Measurements from ENCODE around the gene WDR3. TPM values are rescaled to one million over a fixed set of nuclear protein-coding genes. Genes with fewer than 3 reads are reported as not detected.

WDR3 gene
- total RNA-seq, 1 donor from 2014 or later = 31.8 TPM

DNA sequence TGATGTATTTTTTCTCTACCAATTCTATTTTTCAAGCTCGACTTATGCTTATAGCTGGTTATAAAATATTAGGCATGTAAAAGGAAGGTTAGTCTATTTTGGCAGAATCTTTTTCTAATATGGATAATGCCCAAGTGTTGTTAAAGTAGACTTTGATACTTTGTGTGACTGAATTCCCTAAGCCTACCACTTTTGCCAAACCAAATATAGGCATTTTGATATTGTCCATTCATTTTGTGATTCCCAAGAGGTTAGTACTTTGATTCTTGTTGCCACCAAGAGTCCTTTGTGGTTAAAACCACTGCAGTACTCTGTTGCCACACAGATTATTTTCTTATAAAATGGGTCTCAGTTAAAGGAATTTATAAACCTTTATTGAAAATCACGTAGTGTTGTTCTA, 4.2 kb downstream of the WDR3 start:
- Mint-ChIP-seq H3K4me1 (ENCODE audit: low read depth, unreplicated experiment) (peaks cover 12% of the 10 kb centered on the region), H3K4me3 (ENCODE audit: unreplicated experiment) (no peak overlapping the region), H3K27me3 (ENCODE audit: low read depth, unreplicated experiment) (no peaks in the 10 kb centered on the region), H3K9me3 (ENCODE audit: unreplicated experiment) (no peaks in the 10 kb centered on the region), H3K36me3 (ENCODE audit: low read depth, unreplicated experiment) (peaks cover 4% of the 10 kb centered on the region), H3K27ac (ENCODE audit: unreplicated experiment) (no peak overlapping the region)
- DNase-seq (ENCODE audit: low read depth) (no peak), FAIRE-seq (no peak)
- H3K9me3 ChIP-seq (ENCODE audit: insufficient read depth, low read depth, low read length) = no peaks in the 10 kb centered on the region
- no peak overlapping the region for H3K9ac ChIP-seq (ENCODE audit: low read length)
- H3K36me3 ChIP-seq (ENCODE audit: insufficient read depth, low read length) = peaks cover 9% of the 10 kb centered on the region
- H3K4me3 ChIP-seq (ENCODE audit: insufficient read depth, low read depth, low read length) = no peak overlapping the region
- H2AFZ ChIP-seq (ENCODE audit: low read depth, low read length) = no peak overlapping the region
- peaks cover 26% of the 10 kb centered on the region for H4K20me1 ChIP-seq (ENCODE audit: insufficient read depth, low read length)
- peaks cover 7% of the 10 kb centered on the region for H3K4me1 ChIP-seq (ENCODE audit: insufficient read depth, low read length)
- peaks cover 61% of the 10 kb centered on the region for H3K79me2 ChIP-seq (ENCODE audit: insufficient read depth, low read length)
- H3K27ac ChIP-seq (ENCODE audit: low read depth, low read length) = no peak overlapping the region
- no peak overlapping the region for H3K4me2 ChIP-seq (ENCODE audit: low read length)
- TF ChIP-seq EZH2 (IDR thresholded peaks at IDR 0.05; ENCODE audit: insufficient read depth, low read length) = no peak
- TF ChIP-seq, protein P1, sequence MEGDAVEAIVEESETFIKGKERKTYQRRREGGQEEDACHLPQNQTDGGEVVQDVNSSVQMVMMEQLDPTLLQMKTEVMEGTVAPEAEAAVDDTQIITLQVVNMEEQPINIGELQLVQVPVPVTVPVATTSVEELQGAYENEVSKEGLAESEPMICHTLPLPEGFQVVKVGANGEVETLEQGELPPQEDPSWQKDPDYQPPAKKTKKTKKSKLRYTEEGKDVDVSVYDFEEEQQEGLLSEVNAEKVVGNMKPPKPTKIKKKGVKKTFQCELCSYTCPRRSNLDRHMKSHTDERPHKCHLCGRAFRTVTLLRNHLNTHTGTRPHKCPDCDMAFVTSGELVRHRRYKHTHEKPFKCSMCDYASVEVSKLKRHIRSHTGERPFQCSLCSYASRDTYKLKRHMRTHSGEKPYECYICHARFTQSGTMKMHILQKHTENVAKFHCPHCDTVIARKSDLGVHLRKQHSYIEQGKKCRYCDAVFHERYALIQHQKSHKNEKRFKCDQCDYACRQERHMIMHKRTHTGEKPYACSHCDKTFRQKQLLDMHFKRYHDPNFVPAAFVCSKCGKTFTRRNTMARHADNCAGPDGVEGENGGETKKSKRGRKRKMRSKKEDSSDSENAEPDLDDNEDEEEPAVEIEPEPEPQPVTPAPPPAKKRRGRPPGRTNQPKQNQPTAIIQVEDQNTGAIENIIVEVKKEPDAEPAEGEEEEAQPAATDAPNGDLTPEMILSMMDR (IDR thresholded peaks at IDR 0.05; ENCODE audit: insufficient read depth, low read depth, low read length) = no peak
- no peaks in the 10 kb centered on the region for H3K27me3 ChIP-seq (ENCODE audit: insufficient read depth, low read length)

DNA sequence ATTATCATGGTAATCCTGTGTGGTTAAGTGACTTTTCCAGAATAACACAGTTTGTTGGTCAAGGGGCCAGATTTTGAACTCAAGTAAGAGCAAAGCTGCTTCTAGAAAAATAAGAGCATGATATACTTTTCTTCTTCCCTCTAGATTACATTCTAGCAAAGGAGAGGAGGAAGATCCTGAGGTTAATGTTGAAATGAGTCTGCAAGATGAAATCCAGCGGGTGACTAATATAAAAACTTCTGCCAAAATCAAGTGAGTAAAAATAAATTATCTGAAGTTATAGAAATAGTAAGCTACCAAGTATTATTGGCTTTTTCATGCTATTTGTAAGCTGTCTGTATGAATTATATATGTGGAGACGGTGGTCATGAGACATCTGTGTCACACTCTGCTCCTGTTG, 12.8 kb downstream of the WDR3 start:
- TF ChIP-seq, protein P1 (IDR thresholded peaks at IDR 0.05; ENCODE audit: insufficient read depth, low read depth, low read length) = no peak
- TF ChIP-seq EZH2 (IDR thresholded peaks at IDR 0.05; ENCODE audit: insufficient read depth, low read length) = no peak
- no peak overlapping the region for H3K27ac ChIP-seq (ENCODE audit: low read depth, low read length)

DNA sequence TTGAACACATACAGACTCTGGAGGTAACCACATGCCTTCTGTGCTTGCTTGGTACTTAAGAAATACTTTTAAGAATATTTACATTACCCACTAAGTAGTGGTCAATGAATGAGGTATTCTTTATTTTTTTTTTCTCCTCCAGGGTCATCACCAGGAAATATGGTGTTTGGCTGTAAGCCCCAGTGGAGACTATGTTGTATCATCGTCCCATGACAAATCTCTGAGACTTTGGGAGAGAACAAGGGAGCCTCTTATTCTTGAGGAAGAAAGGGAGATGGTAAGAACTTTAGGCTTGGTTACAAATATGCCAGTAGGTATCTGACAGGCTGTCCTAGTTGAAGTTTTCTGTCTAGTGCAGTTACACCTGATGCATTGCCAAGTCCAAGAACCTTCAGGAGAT, 22.8 kb downstream of the WDR3 start:
- no peak overlapping the region for H3K27ac ChIP-seq (ENCODE audit: low read depth, low read length)
- H3K36me3 ChIP-seq (ENCODE audit: insufficient read depth, low read length) = peaks cover 73% of the 10 kb centered on the region
- no peak overlapping the region for H3K4me3 ChIP-seq (ENCODE audit: insufficient read depth, low read depth, low read length)
- no peak overlapping the region for H2AFZ ChIP-seq (ENCODE audit: low read depth, low read length)
- no peak overlapping the region for H3K4me2 ChIP-seq (ENCODE audit: low read length)
- Mint-ChIP-seq H3K4me1 (ENCODE audit: low read depth, unreplicated experiment) (no peaks in the 10 kb centered on the region), H3K27ac (ENCODE audit: unreplicated experiment) (no peak overlapping the region), H3K27me3 (ENCODE audit: low read depth, unreplicated experiment) (no peaks in the 10 kb centered on the region), H3K4me3 (ENCODE audit: unreplicated experiment) (no peak overlapping the region), H3K9me3 (ENCODE audit: unreplicated experiment) (no peaks in the 10 kb centered on the region), H3K36me3 (ENCODE audit: low read depth, unreplicated experiment) (peaks cover 3% of the 10 kb centered on the region)
- H4K20me1 ChIP-seq (ENCODE audit: insufficient read depth, low read length) = no peaks in the 10 kb centered on the region
- no peak overlapping the region for H3K9ac ChIP-seq (ENCODE audit: low read length)
- H3K9me3 ChIP-seq (ENCODE audit: insufficient read depth, low read depth, low read length) = no peaks in the 10 kb centered on the region
- no peaks in the 10 kb centered on the region for H3K27me3 ChIP-seq (ENCODE audit: insufficient read depth, low read length)
- DNase-seq (ENCODE audit: low read depth) = no peak
- FAIRE-seq = no peak
- no peak for TF ChIP-seq EZH2 (IDR thresholded peaks at IDR 0.05; ENCODE audit: insufficient read depth, low read length)
- TF ChIP-seq, protein P1 (IDR thresholded peaks at IDR 0.05; ENCODE audit: insufficient read depth, low read depth, low read length) = no peak
- no peaks in the 10 kb centered on the region for H3K4me1 ChIP-seq (ENCODE audit: insufficient read depth, low read length)
- no peaks in the 10 kb centered on the region for H3K79me2 ChIP-seq (ENCODE audit: insufficient read depth, low read length)

More for the DNA sequence above, 12.8 kb downstream of the WDR3 start:
- Histone ChIP-seq H4K20me1 (ENCODE audit: insufficient read depth, low read length) (no peaks in the 10 kb centered on the region), H3K4me2 (ENCODE audit: low read length) (no peak overlapping the region), H3K79me2 (ENCODE audit: insufficient read depth, low read length) (no peaks in the 10 kb centered on the region), H3K9me3 (ENCODE audit: insufficient read depth, low read depth, low read length) (no peaks in the 10 kb centered on the region), H3K36me3 (ENCODE audit: insufficient read depth, low read length) (peaks cover 70% of the 10 kb centered on the region), H3K4me3 (ENCODE audit: insufficient read depth, low read depth, low read length) (no peak overlapping the region), H2AFZ (ENCODE audit: low read depth, low read length) (no peak overlapping the region), H3K4me1 (ENCODE audit: insufficient read depth, low read length) (no peaks in the 10 kb centered on the region), H3K27me3 (ENCODE audit: insufficient read depth, low read length) (no peaks in the 10 kb centered on the region), H3K9ac (ENCODE audit: low read length) (no peak overlapping the region)
- Mint-ChIP-seq H3K4me1 (ENCODE audit: low read depth, unreplicated experiment) (no peaks in the 10 kb centered on the region), H3K27me3 (ENCODE audit: low read depth, unreplicated experiment) (no peaks in the 10 kb centered on the region), H3K36me3 (ENCODE audit: low read depth, unreplicated experiment) (peaks cover 6% of the 10 kb centered on the region), H3K4me3 (ENCODE audit: unreplicated experiment) (no peak overlapping the region), H3K27ac (ENCODE audit: unreplicated experiment) (no peak overlapping the region), H3K9me3 (ENCODE audit: unreplicated experiment) (no peaks in the 10 kb centered on the region)
- DNase-seq (ENCODE audit: low read depth) (no peak), FAIRE-seq (no peak)
